HG03064 (cell line): ENCODE measurements around the gene RBPJL.

Experiments used
- ATAC-seq: cut with Tn5 transposase; IDR thresholded peaks from one replicate; pipeline ENCODE4 v1.9.1; 2021; ENCODE audit warnings: low read depth; ENCODE audit not compliant: unreplicated experiment

Gene RBPJL, protein sequence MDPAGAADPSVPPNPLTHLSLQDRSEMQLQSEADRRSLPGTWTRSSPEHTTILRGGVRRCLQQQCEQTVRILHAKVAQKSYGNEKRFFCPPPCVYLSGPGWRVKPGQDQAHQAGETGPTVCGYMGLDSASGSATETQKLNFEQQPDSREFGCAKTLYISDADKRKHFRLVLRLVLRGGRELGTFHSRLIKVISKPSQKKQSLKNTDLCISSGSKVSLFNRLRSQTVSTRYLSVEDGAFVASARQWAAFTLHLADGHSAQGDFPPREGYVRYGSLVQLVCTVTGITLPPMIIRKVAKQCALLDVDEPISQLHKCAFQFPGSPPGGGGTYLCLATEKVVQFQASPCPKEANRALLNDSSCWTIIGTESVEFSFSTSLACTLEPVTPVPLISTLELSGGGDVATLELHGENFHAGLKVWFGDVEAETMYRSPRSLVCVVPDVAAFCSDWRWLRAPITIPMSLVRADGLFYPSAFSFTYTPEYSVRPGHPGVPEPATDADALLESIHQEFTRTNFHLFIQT

DNA sequence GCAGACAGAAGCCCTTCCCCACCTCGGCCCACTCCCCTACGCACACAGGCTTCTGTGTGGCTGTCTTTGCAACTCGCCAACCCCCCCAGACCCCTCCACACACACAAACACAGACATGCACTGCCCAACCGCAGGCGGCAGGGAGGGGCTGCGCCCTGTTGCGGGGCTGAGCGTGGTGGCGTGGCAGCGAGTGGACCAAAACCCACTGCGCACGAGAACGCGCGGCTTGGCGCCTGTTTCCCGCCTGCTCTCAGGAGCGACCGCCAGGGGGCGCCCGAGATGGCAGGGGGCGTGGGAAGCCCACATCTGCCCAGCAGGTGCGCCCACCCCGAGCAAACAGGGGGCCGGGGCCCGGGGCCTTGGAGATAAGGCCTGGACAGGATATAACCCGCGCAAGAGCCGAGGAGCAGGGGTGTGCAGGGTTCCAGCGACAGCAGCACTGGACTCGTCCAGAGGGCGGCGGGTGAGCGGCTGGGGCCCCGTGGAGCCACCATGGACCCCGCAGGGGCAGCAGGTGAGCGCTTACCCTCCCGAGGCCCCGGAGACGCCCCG is at the start of gene RBPJL:
TSS of gene RBPJL (plus strand) at position 410 of the 552 bp plus-strand sequence. CDS start at position 493, 83 bp downstream.
- no peak for ATAC-seq

DNA sequence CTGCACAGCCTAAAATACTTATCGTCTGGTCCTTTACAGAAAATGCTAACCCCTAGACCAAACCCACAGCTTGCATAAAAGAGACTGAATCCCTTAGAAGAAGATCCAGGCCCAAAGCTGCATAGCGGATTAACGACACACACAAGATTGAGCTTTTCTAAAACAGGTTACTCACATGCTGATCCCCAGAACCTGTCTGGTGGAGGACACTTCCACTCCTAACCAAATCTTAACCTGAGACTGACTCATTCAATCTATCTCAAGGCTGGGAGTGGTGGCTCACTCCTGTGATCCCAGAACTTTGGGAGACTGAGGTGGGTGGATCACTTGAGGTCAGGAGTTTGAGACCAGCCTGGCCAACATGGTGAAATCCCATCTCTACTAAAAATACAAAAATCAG is 49.5 kb upstream of the RBPJL start:
- ATAC-seq, result no peak

DNA sequence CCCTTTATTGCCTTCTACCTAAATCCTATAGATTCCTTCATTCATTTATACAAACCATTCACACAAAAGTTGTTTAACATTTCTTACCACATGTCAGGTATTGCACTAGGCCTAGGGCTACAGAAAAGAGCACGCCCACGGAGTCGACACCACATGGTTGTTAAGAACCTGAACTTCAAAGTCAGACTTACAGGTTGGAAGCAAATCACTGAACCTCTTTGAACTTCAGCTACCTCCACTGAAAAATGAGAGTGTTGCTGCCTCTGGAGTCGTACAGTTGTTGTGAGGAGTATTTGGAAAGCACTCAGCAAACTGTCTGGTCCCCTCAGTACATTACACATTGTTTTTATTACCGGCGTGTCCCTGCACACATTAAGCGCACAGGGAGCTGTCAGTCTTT is 48.9 kb upstream of the RBPJL start:
- no peak for ATAC-seq

DNA sequence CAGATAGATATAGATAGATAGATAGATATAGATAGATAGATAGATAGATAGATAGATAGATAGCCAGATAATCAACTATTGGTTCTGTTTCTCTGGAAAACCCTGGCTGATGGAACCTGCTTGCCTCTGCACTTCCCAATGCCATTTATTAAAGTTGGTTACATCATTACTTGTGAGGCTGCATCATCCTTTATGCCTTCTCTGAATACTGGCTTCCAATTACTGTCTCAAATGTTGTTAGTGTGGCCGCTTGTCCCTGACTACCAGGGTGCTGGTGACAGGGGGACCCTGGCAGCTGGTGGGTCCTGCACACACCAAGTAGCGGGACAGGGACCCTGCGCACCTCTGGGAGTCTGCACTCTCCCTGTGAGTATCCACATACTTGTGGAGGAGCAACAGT is 48.4 kb upstream of the RBPJL start:
- ATAC-seq, result no peak

DNA sequence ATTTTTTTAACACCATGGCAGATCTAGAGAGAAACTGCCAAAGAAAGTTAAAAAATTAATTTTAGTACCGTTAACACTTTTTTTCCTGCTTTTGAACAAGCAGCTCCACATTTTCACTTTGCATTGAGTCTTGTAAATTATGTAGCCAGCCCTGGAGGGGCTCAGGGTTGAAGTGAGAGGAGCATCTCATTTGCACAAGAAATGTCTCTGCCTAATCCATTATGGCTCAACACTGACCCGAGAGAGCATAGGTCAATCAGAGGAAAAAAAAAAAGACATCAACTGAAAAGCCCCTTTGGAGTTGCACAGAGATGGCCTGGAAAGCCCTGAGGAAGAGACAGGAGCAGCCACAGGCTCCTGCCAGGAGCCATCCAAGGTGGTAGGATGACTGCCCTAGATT is 48.0 kb upstream of the RBPJL start:
- ATAC-seq, result no peak

DNA sequence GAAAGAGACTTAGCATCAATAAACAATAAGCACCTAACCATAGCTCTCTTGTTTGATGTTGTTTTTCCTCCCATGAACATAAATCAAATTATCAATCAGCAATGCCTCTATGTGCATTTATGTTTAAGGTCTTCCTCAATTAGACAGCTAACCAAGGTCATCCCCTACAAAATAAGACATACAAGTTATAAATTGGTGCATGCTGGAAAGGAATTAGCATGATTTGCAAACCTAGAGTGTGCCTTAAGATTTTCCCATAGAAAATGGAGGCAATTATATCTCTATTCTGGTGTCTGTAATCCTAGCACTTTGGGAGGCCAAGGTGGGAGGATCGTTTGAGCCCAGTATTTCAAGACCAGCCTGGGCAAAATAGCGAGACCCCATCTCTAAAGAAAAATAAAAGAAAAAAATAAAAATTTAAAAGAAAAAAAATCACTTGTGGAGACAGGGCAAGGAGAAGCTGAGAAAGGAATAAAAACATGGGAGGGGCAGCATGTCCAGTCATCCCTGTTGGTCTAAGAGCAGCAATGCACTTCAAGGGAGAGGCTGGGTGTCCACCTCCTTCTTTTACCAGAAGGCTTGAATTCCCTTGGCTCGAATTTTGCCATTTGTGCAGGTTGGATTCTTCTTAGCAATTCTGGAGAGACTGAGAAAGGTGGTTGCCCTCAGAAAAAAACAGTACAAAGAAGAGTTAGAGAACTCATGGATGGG is 42.9 kb upstream of the RBPJL start:
- no peak for ATAC-seq

DNA sequence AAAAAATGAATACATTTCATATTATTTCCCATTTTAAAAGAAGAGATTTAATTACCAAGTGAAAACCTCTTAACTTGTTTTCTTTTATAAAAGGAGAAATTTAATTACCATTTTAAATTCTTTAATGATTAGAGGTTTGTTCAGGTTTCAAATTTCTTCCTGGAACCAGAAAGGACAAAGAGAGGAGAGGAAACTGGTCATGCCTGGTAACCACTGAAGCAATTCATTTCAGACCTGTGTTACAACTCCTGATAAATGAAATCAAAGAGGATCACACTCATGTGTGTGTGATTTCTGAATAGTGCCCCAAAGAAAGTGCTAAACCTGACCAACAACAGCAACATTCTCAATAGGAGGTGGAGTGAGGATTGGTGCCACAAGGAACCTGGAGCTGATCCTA is 39.7 kb upstream of the RBPJL start:
- ATAC-seq, result no peak

DNA sequence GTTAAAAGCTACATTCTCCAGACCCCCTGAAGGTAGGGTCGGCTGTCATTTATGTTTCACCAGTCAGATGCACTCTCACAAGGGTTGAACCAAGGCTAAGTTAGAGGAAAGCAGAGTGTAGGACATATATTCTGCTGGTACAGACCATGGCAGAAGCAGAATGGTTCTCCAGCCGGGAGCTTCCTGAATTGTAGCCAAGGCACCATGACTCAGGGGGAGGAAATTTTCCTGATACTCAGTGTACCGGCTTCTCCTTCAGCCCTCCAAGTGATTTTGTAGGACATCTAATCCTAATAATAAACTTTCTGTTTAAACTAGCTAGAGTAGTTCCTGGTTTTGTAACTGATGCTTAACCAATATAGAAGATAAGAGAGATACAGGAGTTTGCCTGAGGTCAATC is 38.1 kb upstream of the RBPJL start:
- ATAC-seq, result no peak

DNA sequence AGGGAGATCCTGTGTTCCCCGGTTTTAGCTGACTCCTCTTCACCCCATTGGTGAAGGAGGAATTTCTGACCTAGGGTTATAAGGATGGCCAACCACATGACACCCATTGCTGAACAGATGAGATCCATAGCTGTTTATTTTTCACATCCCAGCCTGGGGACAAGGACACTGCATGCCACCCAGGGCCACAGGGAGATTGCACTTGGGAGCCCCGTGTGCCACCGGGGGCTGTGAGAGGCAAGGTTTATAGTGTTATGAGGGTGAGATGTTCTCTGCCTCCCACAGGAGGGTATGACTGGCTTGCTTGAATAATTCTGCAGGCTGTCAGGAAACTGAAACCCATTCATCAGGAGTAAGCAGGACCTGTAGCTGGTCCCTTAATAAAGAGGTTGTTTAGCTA is 37.6 kb upstream of the RBPJL start:
- ATAC-seq, result no peak

DNA sequence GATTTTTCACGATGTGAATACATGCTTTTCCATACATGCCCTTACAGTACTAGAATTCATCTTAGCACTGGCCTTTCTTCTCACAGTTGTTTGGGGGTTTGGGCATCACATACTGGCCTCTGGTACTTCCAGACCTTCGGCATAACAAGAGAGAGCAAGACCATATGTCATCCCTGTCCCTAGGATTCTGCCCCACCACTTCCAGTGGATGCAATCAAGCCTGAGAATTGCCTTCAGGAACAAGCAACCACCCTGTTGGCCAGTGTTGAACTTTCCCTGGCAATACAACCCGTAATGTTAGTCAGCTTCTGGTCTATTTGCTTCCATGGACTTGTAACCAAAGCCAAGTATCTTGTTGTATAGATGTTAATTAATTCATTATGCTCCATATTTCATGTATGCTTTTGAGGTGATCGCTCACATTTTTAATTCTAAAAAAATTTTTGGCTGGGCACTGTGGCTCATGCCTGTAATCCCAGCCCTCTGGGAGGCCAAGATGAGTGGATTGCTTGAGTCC is 36.8 kb upstream of the RBPJL start:
- no peak for ATAC-seq

DNA sequence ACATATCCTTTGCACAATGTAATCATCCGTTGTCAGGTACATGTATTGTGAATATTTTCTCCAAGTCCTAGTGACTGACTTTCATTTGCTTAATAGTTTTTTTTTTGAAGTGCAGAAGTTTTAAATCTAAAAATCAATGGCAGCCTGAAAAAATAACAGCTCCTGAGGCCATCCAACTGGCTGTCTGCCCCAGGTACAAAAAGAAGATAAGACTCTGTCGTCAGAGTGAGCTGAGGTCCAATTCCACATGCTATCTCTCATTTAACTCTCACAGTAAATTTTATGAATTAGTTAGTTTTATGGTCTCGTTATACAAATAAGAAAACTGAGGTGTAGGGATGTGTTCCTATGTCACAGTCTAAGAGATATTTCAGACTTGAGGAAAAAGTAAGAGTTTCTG is 31.3 kb upstream of the RBPJL start:
- ATAC-seq, result no peak

DNA sequence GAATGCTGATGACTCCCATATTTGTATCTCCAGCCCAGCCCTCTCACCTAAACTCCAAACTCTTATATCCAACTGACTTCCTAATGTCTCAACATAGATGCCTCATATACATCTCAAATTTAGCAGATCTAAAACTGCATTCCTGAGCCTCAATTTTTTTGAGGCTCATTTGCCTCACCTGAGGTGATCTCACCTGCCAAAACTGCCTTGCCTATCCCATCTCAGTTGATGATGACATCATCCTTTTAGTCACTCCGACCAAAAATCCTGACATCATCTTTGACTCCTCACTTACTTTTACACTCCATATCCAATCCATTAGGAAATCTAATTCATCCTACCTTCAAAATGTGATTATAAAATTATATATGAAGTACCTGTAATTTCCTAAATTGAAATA is 26.6 kb upstream of the RBPJL start:
- ATAC-seq, result no peak

DNA sequence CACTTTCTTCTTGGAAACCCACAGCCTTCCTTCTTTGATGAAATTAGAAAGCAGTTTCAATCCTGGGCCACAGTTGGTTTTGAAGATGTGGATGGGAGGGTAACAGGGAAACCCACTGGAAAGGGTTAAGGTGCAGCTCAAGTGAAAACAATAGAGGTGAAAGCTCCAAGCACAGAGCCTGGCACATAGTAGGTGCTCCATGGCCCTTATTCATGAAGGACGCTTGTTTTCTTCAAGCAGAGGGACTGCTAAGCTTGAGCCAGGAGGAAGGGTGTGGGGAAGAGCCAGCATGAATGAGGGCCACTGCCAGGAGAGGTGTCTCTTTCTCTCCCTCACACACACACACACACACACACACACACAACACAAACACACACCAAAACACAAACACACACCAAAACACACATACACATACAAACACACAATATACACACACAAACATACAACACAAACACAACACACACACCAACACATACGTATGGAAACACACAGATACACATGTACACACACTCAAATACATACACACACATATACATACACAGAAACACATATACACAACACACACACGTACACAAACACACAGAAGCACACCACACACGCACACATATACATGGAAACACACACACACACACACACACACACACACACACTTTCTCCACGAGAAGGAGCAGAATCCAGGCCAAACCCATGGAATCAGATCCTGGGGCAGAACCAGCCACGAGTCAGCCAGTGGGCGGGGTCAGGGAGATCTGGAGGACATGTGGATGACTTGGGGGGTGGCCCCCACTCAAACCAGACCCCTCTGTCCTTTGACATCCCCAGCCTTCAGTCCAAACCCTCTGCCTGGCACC is 23.7 kb upstream of the RBPJL start:
- no peak for ATAC-seq

DNA sequence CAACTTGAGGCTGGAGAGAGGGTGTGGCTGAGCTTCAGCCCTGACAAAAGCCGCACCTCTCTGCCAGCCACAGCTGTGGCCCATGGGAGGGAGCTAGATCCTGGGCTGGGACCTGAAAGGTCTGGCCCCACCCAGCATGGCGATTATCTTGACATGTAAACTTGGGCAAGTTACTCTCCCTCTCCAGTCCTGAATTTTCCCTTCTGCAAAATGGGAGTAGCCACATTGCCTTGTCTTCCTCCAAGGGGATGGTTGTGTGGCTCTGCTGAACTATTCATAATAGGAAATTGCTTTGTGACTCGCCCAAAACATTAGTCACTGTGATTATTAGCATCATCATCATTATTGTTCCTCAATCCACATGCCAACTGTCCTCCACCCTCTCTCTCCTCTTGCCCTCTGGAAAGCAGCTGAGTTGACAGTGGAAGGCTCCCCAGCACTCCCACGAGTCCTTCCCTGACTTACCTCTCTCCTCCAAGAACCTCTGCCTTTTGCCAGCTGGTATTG is 23.0 kb upstream of the RBPJL start:
- no peak for ATAC-seq

DNA sequence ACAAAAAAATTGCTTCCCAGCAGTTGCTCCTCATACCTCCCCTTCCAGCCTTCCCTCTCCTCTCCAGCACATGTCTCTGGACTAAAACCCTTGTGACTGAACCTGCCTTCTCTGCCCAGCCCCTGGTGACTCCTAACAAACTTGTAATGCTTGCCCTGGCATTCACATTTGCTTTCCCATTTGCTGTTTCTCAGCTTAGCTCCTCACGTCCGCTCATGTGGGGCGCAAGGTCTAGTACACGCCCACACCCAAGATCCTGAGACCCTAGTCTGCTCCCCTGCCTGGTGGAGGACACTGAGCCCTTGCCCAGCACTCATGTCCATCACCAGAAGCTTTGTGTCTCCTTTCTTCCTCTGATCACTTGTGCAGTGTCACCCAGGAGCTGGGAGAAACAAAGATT is 18.3 kb upstream of the RBPJL start:
- no peak for ATAC-seq

DNA sequence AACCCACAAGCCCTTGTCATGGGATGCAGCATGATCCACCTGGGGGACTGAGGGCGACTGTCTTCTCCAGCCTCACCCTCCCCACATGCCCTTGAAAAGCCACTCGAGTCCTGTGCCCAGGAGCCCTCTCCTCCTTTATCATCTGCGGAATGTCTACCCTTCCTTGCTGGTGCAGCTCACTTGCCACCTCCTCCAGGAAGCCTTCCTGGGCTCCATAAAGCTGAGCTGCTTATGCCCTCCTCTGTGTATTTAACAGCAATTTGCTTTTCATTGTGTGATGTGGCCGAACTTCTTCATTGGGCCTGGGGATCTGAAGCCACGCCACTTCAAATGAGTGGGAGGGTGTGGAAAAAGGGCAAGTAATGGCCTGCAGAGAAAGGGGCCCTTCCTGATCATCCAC is 17.8 kb upstream of the RBPJL start:
- no peak for ATAC-seq

DNA sequence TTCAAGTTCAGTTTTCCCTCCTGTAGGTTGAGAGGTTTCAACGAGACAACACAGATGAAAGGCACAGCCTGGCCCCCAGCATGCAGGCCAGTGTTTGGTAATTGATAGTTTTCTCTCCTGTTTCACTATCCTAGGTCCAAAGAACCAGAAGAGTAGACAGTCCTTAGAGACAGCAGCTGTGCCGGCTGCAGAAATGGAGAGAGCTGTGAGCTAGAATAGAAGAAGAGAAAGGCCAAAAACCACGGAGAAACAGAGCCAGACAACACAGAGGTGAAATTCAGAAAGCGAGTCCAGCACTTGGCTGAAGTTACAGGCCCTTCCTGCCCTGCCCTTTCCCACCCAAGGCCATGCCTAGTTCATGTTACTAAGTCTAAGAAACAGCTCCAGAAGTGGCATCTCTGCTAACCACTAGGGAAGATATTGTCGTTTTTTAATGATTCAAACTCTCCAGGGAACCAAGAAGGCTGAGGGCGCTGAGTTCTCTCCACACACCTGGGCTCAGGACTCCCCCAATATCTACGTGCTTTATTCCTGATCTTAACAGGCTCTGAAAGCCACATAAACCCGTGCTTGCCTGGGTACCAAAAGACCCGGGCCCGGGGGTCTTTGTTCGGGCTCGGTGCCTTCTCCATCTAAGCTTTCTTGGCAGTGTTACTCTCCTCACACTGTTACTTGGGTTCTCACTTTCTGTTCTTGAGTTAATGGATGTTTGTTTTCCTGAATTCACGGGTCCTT is 16.5 kb upstream of the RBPJL start:
- no peak for ATAC-seq

DNA sequence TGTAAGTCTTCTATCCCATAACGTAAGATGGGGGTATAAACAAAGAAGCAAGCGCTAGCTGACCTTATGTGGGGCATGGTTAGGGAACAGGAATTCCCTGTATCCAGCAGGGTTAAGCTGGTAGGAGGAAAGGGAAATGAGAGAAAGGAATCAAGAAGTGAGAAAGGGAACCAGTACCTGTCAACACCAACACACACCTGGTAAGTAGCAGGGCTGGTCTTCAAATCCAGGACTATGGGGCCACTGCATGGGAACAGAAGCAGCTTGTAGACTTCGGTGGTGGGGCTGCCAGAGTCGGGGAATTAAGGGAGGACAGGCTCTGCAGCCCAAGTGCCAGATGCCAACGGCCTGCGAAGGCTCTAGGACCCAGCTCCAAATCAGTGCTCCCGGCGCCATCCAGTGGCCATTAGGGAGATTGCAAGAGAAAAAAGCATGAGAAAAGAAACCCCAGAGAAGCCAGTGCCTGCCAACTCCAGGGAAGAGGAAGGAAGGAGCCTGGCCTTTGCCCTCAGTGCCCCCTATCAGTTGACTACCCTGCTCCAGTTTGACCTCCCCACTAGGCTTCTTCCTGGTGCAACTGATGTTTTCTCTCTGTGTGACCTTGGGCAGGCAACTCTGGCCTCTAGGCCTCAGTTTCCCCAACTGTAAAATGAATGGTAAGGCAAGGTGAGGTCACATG is 15.8 kb upstream of the RBPJL start:
- ATAC-seq, result no peak

DNA sequence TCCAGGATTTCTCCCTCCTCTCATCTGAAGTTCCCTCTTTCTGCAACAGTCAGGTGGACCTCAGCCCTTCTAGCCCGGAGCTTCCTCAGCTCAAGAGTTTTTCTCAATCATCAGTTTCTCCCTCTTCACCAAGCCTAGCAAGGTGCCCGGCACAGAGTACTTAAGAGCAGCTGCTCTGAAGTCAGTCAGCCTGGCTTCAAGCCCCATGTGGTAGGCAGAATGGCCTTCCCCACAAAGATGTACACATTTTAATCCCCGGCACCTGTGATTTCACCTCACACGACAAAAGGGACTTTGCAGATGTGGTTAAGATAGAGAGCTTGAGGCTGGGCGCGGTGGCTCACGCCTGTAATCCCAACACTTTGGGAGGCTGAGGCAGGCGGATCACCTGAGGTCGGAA is 15.1 kb upstream of the RBPJL start:
- ATAC-seq, result no peak
